Neural cell (in vitro differentiated cells): Measurements from ENCODE around the gene RYR2. TPM values are rescaled to one million over a fixed set of nuclear protein-coding genes. Genes with fewer than 3 reads are reported as not detected.

Source experiments
- H2AFZ ChIP-seq: fragments of 200-600, 300-800 bp; sonication (generic), shearing (Covaris generic); 2 replicates; pipeline ENCODE4 v1.6.0; 2014; ENCODE audit warnings: low read depth, mild to moderate bottlenecking, antibody characterized with exemption, low read length, moderate library complexity
- H3F3A ChIP-seq: fragments of 200-600 bp; shearing (Covaris generic); 2 replicates; pipeline ENCODE4 v1.6.1; 2016; ENCODE audit warnings: mild to moderate bottlenecking, moderate library complexity, mixed read lengths, antibody characterized with exemption, low read length; ENCODE audit not compliant: insufficient read depth, poor library complexity, severe bottlenecking
- H3K27ac ChIP-seq: fragments of 200-600, 300-800 bp; sonication (generic), shearing (Covaris generic); 2 replicates; pipeline ENCODE4 v1.5.1; 2014; ENCODE audit warnings: mild to moderate bottlenecking, low read length, moderate library complexity
- H3K27me3 ChIP-seq: fragments of 300-800, 200-600 bp; sonication (generic), shearing (Covaris generic); 2 replicates; pipeline ENCODE4 v1.6.0; 2014; ENCODE audit warnings: mild to moderate bottlenecking, low read depth, low read length, moderate library complexity; ENCODE audit not compliant: insufficient read depth
- H3K36me3 ChIP-seq: fragments of 300-800, 200-600 bp; sonication (generic), shearing (Covaris generic); 2 replicates; pipeline ENCODE4 v1.5.1; 2014; ENCODE audit warnings: mild to moderate bottlenecking, antibody characterized with exemption, low read length, moderate library complexity; ENCODE audit not compliant: insufficient read depth
- H3K4me2 ChIP-seq: fragments of 300-800, 200-600 bp; sonication (generic), shearing (Covaris generic); 2 replicates; pipeline ENCODE4 v1.6.0; 2014; ENCODE audit warnings: mild to moderate bottlenecking, low read length
- H3K4me3 ChIP-seq: fragments of 300-800, 200-600 bp; sonication (generic), shearing (Covaris generic); 2 replicates; pipeline ENCODE4 v1.5.1; 2014; ENCODE audit warnings: mild to moderate bottlenecking, low read length, moderate library complexity
- H3K79me2 ChIP-seq: fragments of 200-600 bp; shearing (Covaris generic); replicated peaks from 2 replicates; pipeline ENCODE4 v1.6.0; 2014; ENCODE audit warnings: mild to moderate bottlenecking, low read length, moderate library complexity; ENCODE audit not compliant: insufficient read depth
- H3K9ac ChIP-seq: fragments of 300-800, 200-600 bp; sonication (generic), shearing (Covaris generic); 2 replicates; pipeline ENCODE4 v1.6.1; 2016; ENCODE audit warnings: mild to moderate bottlenecking, low read length, mixed read lengths
- H3K9me2 ChIP-seq: fragments of 200-600 bp; shearing (Covaris generic); 2 replicates; pipeline ENCODE4 v1.6.1; 2016; ENCODE audit warnings: mild to moderate bottlenecking, low read length, mixed read lengths; ENCODE audit not compliant: insufficient read depth
- H3K9me3 ChIP-seq: fragments of 200-600, 300-800 bp; sonication (generic), shearing (Covaris generic); 2 replicates; pipeline ENCODE4 v1.6.1; 2016; ENCODE audit warnings: mild to moderate bottlenecking, mixed run types, low read length, moderate library complexity, mixed read lengths
- H4K20me1 ChIP-seq: fragments of 200-600 bp; shearing (Covaris generic); 2 replicates; pipeline ENCODE4 v1.6.1; 2016; ENCODE audit warnings: mild to moderate bottlenecking, mixed run types; ENCODE audit not compliant: insufficient read depth
- CTCF ChIP-seq: fragments of 450-650 bp; IDR thresholded peaks from 2 replicates; pipeline ENCODE4 v1.5.1; 2014; ENCODE audit warnings: antibody characterized with exemption, mild to moderate bottlenecking, moderate library complexity; ENCODE audit not compliant: poor library complexity, severe bottlenecking
- EP300 ChIP-seq: fragments of 450-650 bp; conservative IDR thresholded peaks from 2 replicates; pipeline ENCODE4 v1.6.1; 2014; ENCODE audit warnings: antibody characterized with exemption, mild to moderate bottlenecking, moderate library complexity; ENCODE audit not compliant: poor library complexity, severe bottlenecking
- EZH2 ChIP-seq: fragments of 200-600, 300-800 bp; shearing (Covaris generic), sonication (generic); IDR thresholded peaks from 2 replicates; pipeline ENCODE4 v1.6.1; 2014; ENCODE audit warnings: antibody characterized with exemption, low read length, borderline replicate concordance, mild to moderate bottlenecking; ENCODE audit not compliant: insufficient read depth, poor library complexity, severe bottlenecking
- MXI1 ChIP-seq: fragments of 450-650 bp; conservative IDR thresholded peaks from 2 replicates; pipeline ENCODE4 v1.6.1; 2014; ENCODE audit warnings: antibody characterized with exemption, mild to moderate bottlenecking; ENCODE audit not compliant: poor library complexity, severe bottlenecking
- POLR2AphosphoS5 ChIP-seq: IDR thresholded peaks from 2 replicates; pipeline ENCODE4 v1.6.1; 2012
- RAD21 ChIP-seq: fragments of 450-650 bp; conservative IDR thresholded peaks from 2 replicates; pipeline ENCODE4 v1.6.1; 2014; ENCODE audit warnings: antibody characterized with exemption, mild to moderate bottlenecking, moderate library complexity
- REST ChIP-seq: IDR thresholded peaks from 2 replicates; pipeline ENCODE4 v1.6.1; 2012; ENCODE audit warnings: borderline replicate concordance
- SMC3 ChIP-seq: fragments of 450-650 bp; conservative IDR thresholded peaks from 2 replicates; pipeline ENCODE4 v1.6.1; 2014; ENCODE audit warnings: antibody characterized with exemption, mild to moderate bottlenecking, moderate library complexity; ENCODE audit not compliant: poor library complexity
- TAF1 ChIP-seq: IDR thresholded peaks from 2 replicates; pipeline ENCODE4 v1.6.1; 2012; ENCODE audit warnings: low read depth
- polyA plus RNA-seq: library from polyadenylated mRNA; depleted of rRNA; stranded (reverse); fragments of >200 nt; gene quantifications from 2 replicates; pipeline ENCODE4 v1.2.3, GENCODE V29; 2014

The RYR2 gene
- polyA plus RNA-seq, 1 donor from 2014 or later = 3.8 TPM

- no peaks in the 10 kb centered on the region for H3K9me2 ChIP-seq
- no peak overlapping the region for H3K27ac ChIP-seq
- TF ChIP-seq TAF1 = no peak
- no peak for TF ChIP-seq CTCF
- no peak for TF ChIP-seq RAD21
- no peak for TF ChIP-seq EP300
Measured at GRCh38 chr1:237525102-237525501, 483.1 kb downstream of the RYR2 start.

GRCh38 chr1:237527761-237528160 lies 485.8 kb downstream of the RYR2 start:
- no peak overlapping the region for H3K4me3 ChIP-seq

More at GRCh38 chr1:237525102-237525501, 483.1 kb downstream of the RYR2 start:
- Histone ChIP-seq H4K20me1 (no peaks in the 10 kb centered on the region), H3K79me2 (no peaks in the 10 kb centered on the region), H3K9ac (no peak overlapping the region), H3F3A (no peaks in the 10 kb centered on the region), H3K4me3 (no peak overlapping the region), H2AFZ (no peak overlapping the region), H3K36me3 (no peaks in the 10 kb centered on the region), H3K27me3 (no peaks in the 10 kb centered on the region), H3K9me3 (no peaks in the 10 kb centered on the region), H3K4me2 (no peak overlapping the region)

More at GRCh38 chr1:237527761-237528160, 485.8 kb downstream of the RYR2 start:
- H3K79me2 ChIP-seq = no peaks in the 10 kb centered on the region
- no peak for TF ChIP-seq EZH2
- TF ChIP-seq CTCF = no peak
- TF ChIP-seq TAF1 = no peak
- TF ChIP-seq REST = no peak
- no peak for TF ChIP-seq RAD21
- TF ChIP-seq EP300 = no peak
- TF ChIP-seq POLR2AphosphoS5 = no peak
- TF ChIP-seq SMC3 = no peak
- no peak for TF ChIP-seq MXI1
- H3K27me3 ChIP-seq = no peaks in the 10 kb centered on the region
- H3F3A ChIP-seq = no peaks in the 10 kb centered on the region
- H3K9me3 ChIP-seq = no peaks in the 10 kb centered on the region
- H4K20me1 ChIP-seq = no peaks in the 10 kb centered on the region
- H3K4me2 ChIP-seq = no peak overlapping the region
- no peaks in the 10 kb centered on the region for H3K9me2 ChIP-seq
- no peak overlapping the region for H3K9ac ChIP-seq
- no peak overlapping the region for H3K27ac ChIP-seq
- H3K36me3 ChIP-seq = no peaks in the 10 kb centered on the region
- H2AFZ ChIP-seq = no peak overlapping the region
